ENCODE measurements around the gene JPT1.

The JPT1 gene

DNA sequence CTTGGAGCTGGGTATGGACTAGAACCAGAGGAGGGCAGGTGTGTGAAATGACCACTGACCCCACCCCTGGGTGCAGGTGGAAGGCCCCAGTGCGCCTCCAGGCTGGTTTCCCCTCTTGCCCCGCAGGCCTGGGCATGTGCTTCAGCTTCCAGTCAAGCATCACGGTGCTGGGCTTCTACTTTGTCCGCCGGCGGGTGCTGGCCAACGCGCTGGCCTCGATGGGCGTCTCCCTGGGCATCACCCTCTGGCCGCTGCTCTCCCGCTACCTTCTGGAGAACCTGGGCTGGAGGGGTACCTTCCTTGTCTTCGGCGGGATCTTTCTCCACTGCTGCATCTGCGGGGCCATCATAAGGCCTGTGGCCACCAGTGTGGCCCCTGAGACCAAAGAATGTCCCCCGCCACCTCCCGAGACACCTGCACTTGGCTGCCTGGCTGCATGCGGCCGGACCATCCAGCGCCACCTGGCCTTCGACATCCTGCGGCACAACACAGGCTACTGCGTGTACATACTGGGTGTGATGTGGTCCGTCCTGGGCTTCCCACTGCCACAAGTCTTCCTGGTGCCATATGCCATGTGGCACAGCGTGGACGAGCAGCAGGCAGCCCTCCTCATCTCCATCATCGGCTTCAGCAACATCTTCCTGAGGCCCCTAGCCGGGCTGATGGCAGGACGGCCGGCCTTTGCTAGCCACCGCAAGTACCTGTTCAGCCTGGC is 54.3 kb downstream of the JPT1 start:
- no peak overlapping the region for H3K4me3 ChIP-seq (ENCODE audit: low read length)
- DNase-seq (ENCODE audit: low read depth) = no peak
- TF ChIP-seq, protein P1, sequence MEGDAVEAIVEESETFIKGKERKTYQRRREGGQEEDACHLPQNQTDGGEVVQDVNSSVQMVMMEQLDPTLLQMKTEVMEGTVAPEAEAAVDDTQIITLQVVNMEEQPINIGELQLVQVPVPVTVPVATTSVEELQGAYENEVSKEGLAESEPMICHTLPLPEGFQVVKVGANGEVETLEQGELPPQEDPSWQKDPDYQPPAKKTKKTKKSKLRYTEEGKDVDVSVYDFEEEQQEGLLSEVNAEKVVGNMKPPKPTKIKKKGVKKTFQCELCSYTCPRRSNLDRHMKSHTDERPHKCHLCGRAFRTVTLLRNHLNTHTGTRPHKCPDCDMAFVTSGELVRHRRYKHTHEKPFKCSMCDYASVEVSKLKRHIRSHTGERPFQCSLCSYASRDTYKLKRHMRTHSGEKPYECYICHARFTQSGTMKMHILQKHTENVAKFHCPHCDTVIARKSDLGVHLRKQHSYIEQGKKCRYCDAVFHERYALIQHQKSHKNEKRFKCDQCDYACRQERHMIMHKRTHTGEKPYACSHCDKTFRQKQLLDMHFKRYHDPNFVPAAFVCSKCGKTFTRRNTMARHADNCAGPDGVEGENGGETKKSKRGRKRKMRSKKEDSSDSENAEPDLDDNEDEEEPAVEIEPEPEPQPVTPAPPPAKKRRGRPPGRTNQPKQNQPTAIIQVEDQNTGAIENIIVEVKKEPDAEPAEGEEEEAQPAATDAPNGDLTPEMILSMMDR (IDR thresholded peaks at IDR 0.05; ENCODE audit: insufficient read depth, low read depth, low read length, missing control alignments) = no peak

- TF ChIP-seq, protein P1 (IDR thresholded peaks at IDR 0.05; ENCODE audit: insufficient read depth, low read depth, low read length, missing control alignments) = no peak
- DNase-seq (ENCODE audit: low read depth) = no peak
- no peak overlapping the region for H3K4me3 ChIP-seq (ENCODE audit: low read length)
These were observed 55.5 kb downstream of the JPT1 start for GRCh38 chr17:75098861-75099260.

DNA sequence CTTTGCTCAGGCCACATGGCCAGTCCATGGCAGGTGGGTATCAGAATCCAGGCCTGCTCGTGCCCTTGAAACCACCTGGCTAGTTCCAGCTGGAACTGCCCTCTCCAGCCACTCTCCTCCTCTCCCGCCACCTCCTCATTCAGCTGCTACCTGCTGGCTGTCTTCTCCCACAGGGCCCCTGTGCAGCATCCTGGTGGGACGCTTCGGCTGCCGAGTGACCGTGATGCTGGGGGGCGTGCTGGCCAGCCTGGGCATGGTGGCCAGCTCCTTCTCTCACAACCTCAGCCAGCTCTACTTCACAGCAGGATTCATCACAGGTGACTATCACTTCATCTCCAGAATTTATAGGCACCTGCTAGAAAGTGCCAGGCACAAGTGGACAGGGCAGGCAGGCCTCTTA is 56.4 kb downstream of the JPT1 start:
- TF ChIP-seq, protein P1 (IDR thresholded peaks at IDR 0.05; ENCODE audit: insufficient read depth, low read depth, low read length, missing control alignments) = no peak
- DNase-seq (ENCODE audit: low read depth) = no peak
- H3K4me3 ChIP-seq (ENCODE audit: low read length) = no peak overlapping the region

- no peak overlapping the region for H3K4me3 ChIP-seq (ENCODE audit: low read length)
- TF ChIP-seq, protein P1 (IDR thresholded peaks at IDR 0.05; ENCODE audit: insufficient read depth, low read depth, low read length, missing control alignments) = no peak
- DNase-seq (ENCODE audit: low read depth) = peak; percentile 98
These were observed 58.2 kb downstream of the JPT1 start for GRCh38 chr17:75096082-75096625.

DNA sequence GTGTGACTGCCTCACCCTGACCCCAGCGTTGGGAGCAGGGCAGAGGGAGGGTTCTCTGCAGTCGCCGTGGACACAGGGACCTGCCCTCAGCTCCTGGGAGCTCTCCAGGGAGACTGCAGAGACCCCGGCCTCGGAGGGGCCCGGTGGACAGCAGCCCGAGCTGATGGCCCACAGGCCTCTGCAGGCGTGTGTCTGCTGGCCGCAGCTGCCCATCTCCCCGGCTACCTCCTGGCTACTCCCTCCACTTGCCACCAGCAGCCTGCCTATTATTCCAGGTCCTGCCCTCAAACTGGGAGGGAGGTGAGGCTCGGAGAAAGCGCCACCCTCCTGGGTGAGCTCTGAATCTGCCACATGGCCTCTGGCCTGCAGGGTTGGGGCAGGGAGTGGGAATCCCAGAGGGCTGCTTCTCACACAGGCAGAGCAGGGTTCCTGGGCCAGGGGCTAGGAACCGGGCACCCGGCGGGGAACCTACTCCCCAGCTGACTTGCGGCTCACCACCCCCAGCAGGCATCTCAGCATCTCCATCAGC is 59.4 kb downstream of the JPT1 start:
- TF ChIP-seq, protein P1 (IDR thresholded peaks at IDR 0.05; ENCODE audit: insufficient read depth, low read depth, low read length, missing control alignments) = no peak
- no peak for DNase-seq (ENCODE audit: low read depth)
- no peak overlapping the region for H3K4me3 ChIP-seq (ENCODE audit: low read length)

GRCh38 chr17:75093548-75094158 is 60.7 kb downstream of the JPT1 start:
- TF ChIP-seq, protein P1 (IDR thresholded peaks at IDR 0.05; ENCODE audit: insufficient read depth, low read depth, low read length, missing control alignments) = no peak
- no peak for DNase-seq (ENCODE audit: low read depth)
- no peak overlapping the region for H3K4me3 ChIP-seq (ENCODE audit: low read length)
